GM12878 (cell line): ENCODE results near the gene CA14. TPM values are rescaled to one million over a fixed set of nuclear protein-coding genes. Genes with fewer than 3 reads are reported as not detected.
A peak's percentile ranks its signal among the peaks of the same experiment; 100 is the strongest.

Experiments used
- CEBPB ChIP-seq, 2 experiments: fragments of 150-350 bp in 1 of 2; IDR thresholded peaks; 2 replicates each; pipeline ENCODE4 v1.6.1; 2012 to 2014; ENCODE audit warnings: low read depth in 2 of 2, low read length in 2 of 2, borderline replicate concordance in 1 of 2, inconsistent platforms in 1 of 2
- CREM ChIP-seq: IDR thresholded peaks from 2 replicates; pipeline ENCODE4 v1.6.1; 2014; ENCODE audit warnings: antibody characterized with exemption, low read depth
- E4F1 ChIP-seq: fragments of 450-650 bp; IDR thresholded peaks from 2 replicates; pipeline ENCODE4 v1.6.1; 2018; ENCODE audit warnings: borderline replicate concordance, mild to moderate bottlenecking; ENCODE audit not compliant: partially characterized antibody
- ELK1 ChIP-seq: IDR thresholded peaks from 2 replicates; pipeline ENCODE4 v1.6.1; 2012; ENCODE audit warnings: low read depth, low read length, improper control_type of control experiment
- ESRRA ChIP-seq: IDR thresholded peaks from 2 replicates; pipeline ENCODE4 v1.6.1; 2012; ENCODE audit warnings: mild to moderate bottlenecking, low read length, improper control_type of control experiment
- ETV6 ChIP-seq, 2 experiments: fragments of 450-650 bp in 1 of 2; IDR thresholded peaks in 1 of 2; conservative IDR thresholded peaks in 1 of 2; 2 replicates each; pipeline ENCODE4 v1.6.1; 2014; ENCODE audit warnings: antibody characterized with exemption in 1 of 2, borderline replicate concordance in 1 of 2, low read depth in 1 of 2, mild to moderate bottlenecking in 1 of 2, moderate library complexity in 1 of 2
- IRF3 ChIP-seq: fragments of 450-650 bp; IDR thresholded peaks from 2 replicates; pipeline ENCODE4 v1.6.1; 2014; ENCODE audit warnings: mild to moderate bottlenecking
- IRF4 ChIP-seq: IDR thresholded peaks from 2 replicates; pipeline ENCODE4 v1.6.1; 2011; ENCODE audit warnings: low read depth, low read length
- JUNB ChIP-seq: IDR thresholded peaks from 2 replicates; pipeline ENCODE4 v1.6.1; 2016; ENCODE audit warnings: antibody characterized with exemption, mild to moderate bottlenecking
- MLLT1 ChIP-seq: fragments of 450-650 bp; IDR thresholded peaks from 2 replicates; pipeline ENCODE4 v1.6.1; 2016; ENCODE audit warnings: mild to moderate bottlenecking
- MTA3 ChIP-seq: IDR thresholded peaks from 2 replicates; pipeline ENCODE4 v1.6.1; 2012; ENCODE audit warnings: low read length, inconsistent platforms, borderline replicate concordance
- NR2F1 ChIP-seq: fragments of 450-650 bp; conservative IDR thresholded peaks from 2 replicates; pipeline ENCODE4 v1.6.1; 2017; ENCODE audit warnings: mild to moderate bottlenecking
- POLR2AphosphoS2 ChIP-seq: IDR thresholded peaks from 2 replicates; pipeline ENCODE4 v1.6.1; 2011; ENCODE audit warnings: low read depth, mild to moderate bottlenecking, low read length, improper control_type of control experiment, moderate library complexity
- POU2F2 ChIP-seq: IDR thresholded peaks from 3 replicates; pipeline ENCODE4 v1.6.1; 2011; ENCODE audit warnings: low read depth, mild to moderate bottlenecking, low read length, borderline replicate concordance
- RFX5 ChIP-seq: IDR thresholded peaks from 2 replicates; pipeline ENCODE4 v1.6.1; 2011; ENCODE audit warnings: low read depth, low read length, improper control_type of control experiment
- RUNX3 ChIP-seq: IDR thresholded peaks from 2 replicates; pipeline ENCODE4 v1.6.1; 2012; ENCODE audit warnings: low read length, inconsistent platforms
- SMARCA5 ChIP-seq: fragments of 450-650 bp; IDR thresholded peaks from 2 replicates; pipeline ENCODE4 v1.6.1; 2017; ENCODE audit warnings: mild to moderate bottlenecking
- SREBF1 ChIP-seq: IDR thresholded peaks from 2 replicates; pipeline ENCODE4 v1.6.1; 2012; ENCODE audit warnings: mild to moderate bottlenecking, low read length
- ZBTB11 ChIP-seq: fragments of 450-650 bp; formaldehyde crosslinking; IDR thresholded peaks from 2 replicates; pipeline ENCODE4 v1.5.0; 2022; ENCODE audit warnings: mild to moderate bottlenecking, missing genetic modification characterization
- ZNF217 ChIP-seq: fragments of 450-650 bp; IDR thresholded peaks from 2 replicates; pipeline ENCODE4 v1.6.1; 2017; ENCODE audit warnings: antibody characterized with exemption, mild to moderate bottlenecking
- ZNF622 ChIP-seq: fragments of 450-650 bp; IDR thresholded peaks from 2 replicates; pipeline ENCODE4 v1.6.1; 2017; ENCODE audit warnings: mild to moderate bottlenecking, inconsistent platforms
- polyA plus RNA-seq, 11 experiments: library from polyadenylated mRNA; depleted of rRNA in 4 of 11; unstranded in 6 of 11; stranded (reverse) in 5 of 11; fragments of >200 nt; fragmentation: Nextera tagmentation in 4 of 11; fragmentation: Illumina TruSeq in 1 of 11; extraction: Ambion mirVana in 4 of 11; extraction: Trizol in 1 of 11; gene quantifications; 1 replicate in 1 of 11; 2 replicates in 10 of 11; pipeline versions ENCODE4 v1.2.1 to v1.2.3, GENCODE V29; 2011 to 2016; ENCODE audit warnings: inconsistent platforms in 2 of 11, missing spikeins in 2 of 11, low read depth in 1 of 11
- total RNA-seq, 4 experiments: library from RNA; depleted of rRNA in 3 of 4; stranded (reverse); fragments of >200 nt in 3 of 4; fragmentation: Illumina TruSeq in 1 of 4; extraction: Trizol in 1 of 4; gene quantifications; 2 replicates each; pipeline versions ENCODE4 v1.2.1 to v1.2.3, GENCODE V29; 2013 to 2021

Gene CA14
- total and polyA plus RNA-seq, 10 of the 15 experiments (the other 5 are each of a cell fraction or from before 2014, with no cell fraction given), result 0.11 to 0.35 (median 0.29) TPM; not detected in 6

- TF ChIP-seq ETV6 (conservative IDR thresholded peaks at IDR 0.05 in 1 of 2, IDR thresholded peaks at IDR 0.05 in 1 of 2; ENCODE audit: borderline replicate concordance in 1 of 2, low read depth in 1 of 2) (no peak), ELK1 (peak; percentile 80), IRF3 (no peak), RFX5 (no peak), MLLT1 (no peak; the same call in 1 of the 2 replicates), IRF4 (peak; percentile 74), CEBPB (IDR thresholded peaks at IDR 0.05; ENCODE audit: borderline replicate concordance in 1 of 2, low read depth in 2 of 2, low read length in 2 of 2) (no peak), JUNB (no peak), MTA3 (no peak), ZBTB11 (CRISPR knock-in tag) (0 out of 2 replicates have a peak, but pooled peaks have one; percentile 41), POU2F2 (peak; percentile 32; the same call in 1 of the 3 replicates), POLR2AphosphoS2 (no peak), RUNX3 (peak; percentile 87), CREM (peak; percentile 70; the same call in 1 of the 2 replicates), E4F1 (no peak), SMARCA5 (no peak), ZNF622 (no peak), ZNF217 (no peak), ESRRA (peak; percentile 26; the same call in 1 of the 2 replicates), SREBF1 (no peak), NR2F1 (0 out of 2 replicates have a peak, but pooled peaks have one; percentile 45)
Measured at GRCh38 chr1:150268705-150269403, 11.3 kb downstream of the CA14 start, which contains the start of gene APH1A (continued).
